ENCODE results near the gene PTP4A2. TPM values are rescaled to one million over a fixed set of nuclear protein-coding genes. Genes with fewer than 3 reads are reported as not detected.

The PTP4A2 gene
- total and polyA plus RNA-seq, 11 donors, result 74.4 to 354 (median 242) TPM

DNA sequence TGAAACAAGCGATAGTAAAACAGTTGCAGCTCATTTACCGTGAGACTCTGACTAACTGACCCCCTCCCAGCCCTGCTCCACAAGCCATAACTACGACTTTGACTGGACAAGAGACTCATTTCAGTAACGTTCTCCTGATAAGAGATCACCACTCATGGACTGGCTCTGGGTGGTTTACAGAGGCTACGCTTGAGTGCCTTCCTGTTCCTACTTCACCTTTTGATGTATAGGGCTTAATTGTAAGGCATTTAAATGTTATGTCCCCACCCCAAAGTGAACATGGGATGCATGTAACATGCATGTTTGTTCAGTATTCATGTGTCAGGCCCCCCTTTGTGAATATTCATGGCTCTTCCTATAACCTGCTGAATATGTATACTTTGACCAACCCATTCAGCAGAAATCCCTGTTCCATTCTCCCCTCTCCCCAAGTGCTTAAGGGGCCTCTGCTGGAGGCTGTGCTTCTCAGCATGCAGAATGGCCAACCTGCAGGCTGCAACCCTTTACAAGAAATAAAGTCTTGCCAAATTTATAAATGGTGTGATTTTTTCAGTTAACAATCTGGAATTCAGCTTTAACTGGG, 71.6 kb downstream of the PTP4A2 start:
- Histone ChIP-seq H3K27ac (no peak overlapping the region), H3K9me3 (no peaks in the 10 kb centered on the region), H3K27me3 (no peaks in the 10 kb centered on the region), H3K4me3 (no peak overlapping the region), H3K36me3 (no peaks in the 10 kb centered on the region), H3K4me1 (no peaks in the 10 kb centered on the region)
- DNase-seq (no peak), ATAC-seq (no peak)
- WGBS, 4 donors, result 53 to 62% (median 58%) methylated on average over 5 of the region's 5 CpGs
- no peak for TF ChIP-seq POLR2A (IDR thresholded peaks at IDR 0.05)
- intact Hi-C loops (cut with DNase I), result no loop called here

DNA sequence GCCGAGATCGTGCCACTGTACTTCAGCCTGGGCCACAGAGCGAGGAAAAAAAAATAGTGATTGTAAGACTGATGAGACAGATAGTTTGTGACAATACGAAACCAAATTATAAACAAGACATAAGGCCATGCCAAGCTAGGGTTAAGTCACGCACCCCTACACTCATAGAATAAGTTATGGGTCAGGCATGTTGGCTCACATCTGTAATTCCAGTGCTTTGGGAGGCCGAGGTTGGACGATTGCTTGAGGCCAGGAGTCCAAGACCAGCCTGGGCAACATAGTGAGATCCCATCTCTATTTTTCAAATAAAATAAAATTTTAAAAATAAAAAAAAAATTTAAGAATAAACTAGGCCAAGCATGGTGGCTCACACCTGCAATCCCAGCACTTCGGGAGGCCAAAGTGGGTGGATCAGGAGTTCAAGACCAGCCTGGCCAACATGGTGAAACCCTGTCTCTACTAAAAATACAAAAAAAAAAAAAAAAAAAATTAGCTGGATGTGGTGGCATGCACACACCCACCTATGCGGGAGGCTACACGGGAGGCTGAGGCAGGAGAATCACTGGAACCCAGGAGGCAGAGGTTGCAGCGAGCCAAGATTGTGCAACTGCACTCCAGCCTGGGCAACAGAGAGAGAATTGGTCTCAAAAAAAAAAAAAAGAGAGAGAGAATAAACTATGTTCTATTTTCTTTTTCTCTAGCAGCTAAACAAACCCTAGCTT, 72.3 kb downstream of the PTP4A2 start:
- intact Hi-C loops (cut with DNase I), result no loop called here
- H3K4me1 ChIP-seq, result no peaks in the 10 kb centered on the region
- no peaks in the 10 kb centered on the region for H3K27me3 ChIP-seq
- TF ChIP-seq, protein P1, sequence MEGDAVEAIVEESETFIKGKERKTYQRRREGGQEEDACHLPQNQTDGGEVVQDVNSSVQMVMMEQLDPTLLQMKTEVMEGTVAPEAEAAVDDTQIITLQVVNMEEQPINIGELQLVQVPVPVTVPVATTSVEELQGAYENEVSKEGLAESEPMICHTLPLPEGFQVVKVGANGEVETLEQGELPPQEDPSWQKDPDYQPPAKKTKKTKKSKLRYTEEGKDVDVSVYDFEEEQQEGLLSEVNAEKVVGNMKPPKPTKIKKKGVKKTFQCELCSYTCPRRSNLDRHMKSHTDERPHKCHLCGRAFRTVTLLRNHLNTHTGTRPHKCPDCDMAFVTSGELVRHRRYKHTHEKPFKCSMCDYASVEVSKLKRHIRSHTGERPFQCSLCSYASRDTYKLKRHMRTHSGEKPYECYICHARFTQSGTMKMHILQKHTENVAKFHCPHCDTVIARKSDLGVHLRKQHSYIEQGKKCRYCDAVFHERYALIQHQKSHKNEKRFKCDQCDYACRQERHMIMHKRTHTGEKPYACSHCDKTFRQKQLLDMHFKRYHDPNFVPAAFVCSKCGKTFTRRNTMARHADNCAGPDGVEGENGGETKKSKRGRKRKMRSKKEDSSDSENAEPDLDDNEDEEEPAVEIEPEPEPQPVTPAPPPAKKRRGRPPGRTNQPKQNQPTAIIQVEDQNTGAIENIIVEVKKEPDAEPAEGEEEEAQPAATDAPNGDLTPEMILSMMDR (IDR thresholded peaks at IDR 0.05), result no peak
- no peak for TF ChIP-seq POLR2A (IDR thresholded peaks at IDR 0.05)
- ATAC-seq, result no peak
- no peaks in the 10 kb centered on the region for H3K9me3 ChIP-seq
- 90 to 93% (median 92%) methylated on average over 11 of the region's 11 CpGs for WGBS, 4 donors
- H3K27ac ChIP-seq, result no peak overlapping the region
- H3K4me3 ChIP-seq, result no peak overlapping the region
- no peak for DNase-seq
- H3K36me3 ChIP-seq, result no peaks in the 10 kb centered on the region

DNA sequence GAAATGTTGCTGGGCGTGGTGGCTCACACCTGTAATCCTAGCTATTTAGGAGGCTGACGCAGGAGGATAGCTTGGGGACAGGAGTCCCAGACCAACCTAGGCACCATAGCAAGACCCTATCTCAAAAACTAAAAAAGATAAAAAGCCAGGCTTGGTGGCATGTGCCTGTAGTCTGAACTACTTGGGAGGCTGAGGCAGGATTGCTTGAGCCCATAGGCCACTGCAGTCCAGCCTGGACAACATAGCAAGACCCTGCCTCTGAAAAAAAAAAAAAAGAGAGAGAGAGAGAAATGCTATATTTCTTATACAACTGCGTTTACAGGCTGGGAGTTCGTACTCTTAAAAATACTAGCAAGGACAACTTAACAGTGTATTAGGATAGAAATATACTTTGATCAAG, 76.1 kb downstream of the PTP4A2 start:
- no peaks in the 10 kb centered on the region for H3K36me3 ChIP-seq
- H3K4me1 ChIP-seq, result no peaks in the 10 kb centered on the region
- intact Hi-C loops (cut with DNase I), result no loop called here
- TF ChIP-seq POLR2A (IDR thresholded peaks at IDR 0.05), result no peak
- TF ChIP-seq, protein P1 (IDR thresholded peaks at IDR 0.05), result no peak
- H3K27ac ChIP-seq, result no peak overlapping the region
- no peaks in the 10 kb centered on the region for H3K27me3 ChIP-seq
- WGBS, 4 donors, result 90 to 98% (median 91%) methylated on average over 4 of the region's 4 CpGs
- no peaks in the 10 kb centered on the region for H3K9me3 ChIP-seq
- DNase-seq (no peak), ATAC-seq (no peak)
- no peak overlapping the region for H3K4me3 ChIP-seq

DNA sequence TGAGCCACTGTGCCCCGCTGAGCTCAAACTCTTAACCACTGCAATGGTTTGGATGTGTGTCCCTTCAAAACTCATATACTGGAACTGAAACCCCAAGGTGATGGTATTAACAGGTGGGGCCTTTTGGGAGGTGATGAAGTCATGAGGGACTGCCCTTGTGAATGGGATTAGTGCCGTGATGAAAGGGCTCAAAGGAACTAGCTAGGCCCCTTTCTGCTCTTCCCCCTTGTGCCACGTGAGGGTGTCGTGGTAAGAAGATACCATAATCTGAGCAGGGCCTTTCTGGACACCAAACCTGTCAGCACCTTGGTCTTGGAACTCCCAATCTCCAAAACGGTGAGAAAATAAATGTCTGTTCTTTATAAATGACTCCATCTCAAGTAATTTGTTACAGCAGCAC, 76.8 kb downstream of the PTP4A2 start:
- intact Hi-C loops (cut with DNase I), result no loop called here
- DNase-seq (no peak), ATAC-seq (no peak)
- H3K4me1 ChIP-seq, result no peaks in the 10 kb centered on the region
- H3K27ac ChIP-seq, result no peak overlapping the region
- 56 to 71% (median 62%) methylated on average over 5 of the region's 5 CpGs for WGBS, 4 donors
- no peak overlapping the region for H3K4me3 ChIP-seq
- no peaks in the 10 kb centered on the region for H3K27me3 ChIP-seq
- H3K9me3 ChIP-seq, result no peaks in the 10 kb centered on the region
- no peak for TF ChIP-seq POLR2A (IDR thresholded peaks at IDR 0.05)
- TF ChIP-seq, protein P1 (IDR thresholded peaks at IDR 0.05), result no peak
- no peaks in the 10 kb centered on the region for H3K36me3 ChIP-seq
